ENCODE measurements around the gene TUBB6. TPM values are rescaled to one million over a fixed set of nuclear protein-coding genes. Genes with fewer than 3 reads are reported as not detected.
A peak's percentile ranks its signal among the peaks of the same experiment; 100 is the strongest.

Gene TUBB6
- total RNA-seq, 1 experiment from 2014 or later: 87.1 TPM

DNA sequence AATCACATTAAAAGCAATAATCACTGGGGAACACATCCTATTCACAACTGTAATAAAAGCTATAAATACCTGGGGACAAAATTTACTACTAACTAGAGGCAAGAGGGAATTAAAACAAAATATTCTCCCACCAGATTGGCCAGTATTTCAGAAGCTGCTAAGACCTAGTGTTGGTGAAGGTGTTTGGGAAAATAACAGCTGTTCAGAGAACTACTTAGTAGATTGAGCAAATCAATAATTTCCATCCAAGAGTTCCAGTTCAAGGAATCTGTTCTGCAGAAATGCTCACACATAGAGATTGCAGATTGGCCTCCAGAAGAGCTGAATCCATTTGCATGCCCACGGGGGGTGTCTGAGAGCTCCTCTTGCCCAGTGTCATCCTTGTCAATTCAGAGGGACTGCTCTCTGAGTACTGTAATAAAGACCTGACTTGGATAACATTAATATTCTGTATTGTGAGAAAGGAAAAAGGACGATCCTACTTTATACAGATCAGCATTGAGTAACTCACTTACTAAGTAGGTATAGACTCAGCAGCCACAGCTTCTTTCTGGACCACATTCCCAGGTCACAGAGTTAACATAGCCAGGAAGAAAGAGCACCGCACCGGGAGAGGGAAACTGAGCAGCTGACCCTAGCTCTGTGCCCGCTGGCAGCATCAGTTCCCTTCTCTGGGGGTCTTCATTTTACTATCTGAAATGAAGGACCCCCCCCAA, 5.6 kb downstream of the TUBB6 start:
- DNase-seq (ENCODE audit: extremely low read depth, low read depth): no peak

GRCh38 chr18:12314591-12315305, 6.7 kb downstream of the TUBB6 start:
- no peak for DNase-seq (ENCODE audit: extremely low read depth, low read depth)

DNA sequence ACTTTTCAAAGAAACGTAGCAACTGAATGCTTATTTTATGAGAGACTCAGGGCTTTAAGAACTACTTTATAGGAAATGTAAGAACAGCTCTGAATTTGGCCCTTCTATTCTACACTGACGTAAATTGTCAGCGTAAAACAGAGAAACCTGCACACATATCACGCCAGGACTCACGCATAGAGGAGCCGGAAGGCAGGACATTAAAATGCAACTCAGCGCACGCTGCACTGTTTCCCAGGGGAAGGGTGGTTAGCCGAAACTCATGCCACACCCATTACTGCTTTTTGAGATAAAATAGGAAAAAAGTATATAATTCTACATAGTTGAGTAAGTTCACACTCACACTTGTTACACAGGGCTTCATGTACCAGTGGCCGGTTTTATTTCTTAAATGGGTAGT, 7.4 kb downstream of the TUBB6 start:
- no peak for DNase-seq (ENCODE audit: extremely low read depth, low read depth)

DNA sequence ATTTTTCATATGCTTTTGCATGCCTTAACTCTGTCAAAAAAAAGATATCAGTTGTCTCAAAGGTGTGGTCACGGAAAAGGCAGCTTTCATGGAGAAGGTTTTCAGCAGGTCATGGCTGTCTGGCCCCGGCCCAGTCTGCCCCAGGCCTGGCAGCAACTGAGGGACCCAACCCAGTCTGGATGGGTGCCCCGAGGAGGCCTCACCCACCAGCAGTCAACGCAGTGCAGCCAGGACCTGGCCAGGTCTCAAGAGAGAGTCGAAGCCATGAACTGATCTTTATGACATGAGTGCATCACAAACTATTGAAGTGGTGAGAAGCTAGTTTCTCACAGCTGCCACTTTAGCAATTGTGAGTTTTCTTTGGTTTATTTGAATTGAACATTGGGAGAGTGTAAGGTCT, 7.9 kb downstream of the TUBB6 start:
- DNase-seq (ENCODE audit: extremely low read depth, low read depth): no peak

- no peak for DNase-seq (ENCODE audit: extremely low read depth, low read depth)
These were observed 9.8 kb downstream of the TUBB6 start for GRCh38 chr18:12317664-12318333.

- no peak for DNase-seq (ENCODE audit: extremely low read depth, low read depth)
These were observed 10.3 kb downstream of the TUBB6 start for GRCh38 chr18:12318334-12318697.

DNA sequence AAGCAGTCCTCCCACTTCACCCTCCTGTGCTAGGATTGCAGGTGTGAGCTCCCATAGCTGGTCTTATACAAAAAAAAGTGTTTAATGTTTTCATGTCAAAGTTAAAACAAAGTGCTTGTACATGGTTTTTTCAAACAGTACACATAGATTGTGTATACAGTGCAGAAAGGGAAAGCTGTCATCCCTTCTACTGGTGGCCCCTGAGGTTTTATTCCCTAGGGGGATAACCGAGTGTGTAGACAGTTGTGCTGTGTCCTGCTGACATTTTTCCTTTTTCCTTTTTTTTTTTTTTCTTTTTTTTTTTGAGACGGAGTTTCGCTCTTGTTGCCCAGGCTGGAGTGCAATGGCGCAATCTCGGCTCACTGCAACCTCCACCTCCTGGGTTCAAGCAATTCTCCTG, 10.8 kb downstream of the TUBB6 start:
- no peak for DNase-seq (ENCODE audit: extremely low read depth, low read depth)

- no peak for DNase-seq (ENCODE audit: extremely low read depth, low read depth)
These were observed 13.3 kb downstream of the TUBB6 start for GRCh38 chr18:12321333-12321732.

DNA sequence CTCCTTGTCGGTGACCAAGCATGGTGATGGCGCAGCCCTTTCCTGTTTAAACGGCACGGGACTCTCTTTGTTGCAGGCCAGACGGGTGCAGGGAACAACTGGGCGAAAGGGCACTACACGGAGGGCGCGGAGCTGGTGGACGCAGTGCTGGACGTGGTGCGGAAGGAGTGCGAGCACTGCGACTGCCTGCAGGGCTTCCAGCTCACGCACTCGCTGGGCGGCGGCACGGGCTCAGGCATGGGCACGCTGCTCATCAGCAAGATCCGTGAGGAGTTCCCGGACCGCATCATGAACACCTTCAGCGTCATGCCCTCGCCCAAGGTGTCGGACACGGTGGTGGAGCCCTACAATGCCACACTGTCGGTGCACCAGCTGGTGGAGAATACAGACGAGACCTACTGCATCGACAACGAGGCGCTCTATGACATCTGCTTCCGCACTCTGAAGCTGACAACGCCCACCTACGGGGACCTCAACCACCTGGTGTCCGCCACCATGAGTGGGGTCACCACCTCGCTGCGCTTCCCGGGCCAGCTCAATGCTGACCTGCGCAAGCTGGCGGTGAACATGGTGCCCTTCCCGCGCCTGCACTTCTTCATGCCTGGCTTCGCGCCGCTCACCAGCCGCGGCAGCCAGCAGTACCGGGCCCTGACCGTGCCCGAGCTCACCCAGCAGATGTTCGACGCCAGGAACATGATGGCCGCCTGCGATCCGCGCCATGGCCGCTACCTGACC, 17.1 kb downstream of the TUBB6 start:
- no peak for DNase-seq (ENCODE audit: extremely low read depth, low read depth)

GRCh38 chr18:12325726-12326245, 17.7 kb downstream of the TUBB6 start:
- DNase-seq (ENCODE audit: extremely low read depth, low read depth): no peak

- no peak for DNase-seq (ENCODE audit: extremely low read depth, low read depth)
These were observed 18.8 kb downstream of the TUBB6 start for GRCh38 chr18:12326711-12327460.

GRCh38 chr18:12327510-12328178, 19.6 kb downstream of the TUBB6 start:
- peak; percentile 56 for DNase-seq (ENCODE audit: extremely low read depth, low read depth)

DNA sequence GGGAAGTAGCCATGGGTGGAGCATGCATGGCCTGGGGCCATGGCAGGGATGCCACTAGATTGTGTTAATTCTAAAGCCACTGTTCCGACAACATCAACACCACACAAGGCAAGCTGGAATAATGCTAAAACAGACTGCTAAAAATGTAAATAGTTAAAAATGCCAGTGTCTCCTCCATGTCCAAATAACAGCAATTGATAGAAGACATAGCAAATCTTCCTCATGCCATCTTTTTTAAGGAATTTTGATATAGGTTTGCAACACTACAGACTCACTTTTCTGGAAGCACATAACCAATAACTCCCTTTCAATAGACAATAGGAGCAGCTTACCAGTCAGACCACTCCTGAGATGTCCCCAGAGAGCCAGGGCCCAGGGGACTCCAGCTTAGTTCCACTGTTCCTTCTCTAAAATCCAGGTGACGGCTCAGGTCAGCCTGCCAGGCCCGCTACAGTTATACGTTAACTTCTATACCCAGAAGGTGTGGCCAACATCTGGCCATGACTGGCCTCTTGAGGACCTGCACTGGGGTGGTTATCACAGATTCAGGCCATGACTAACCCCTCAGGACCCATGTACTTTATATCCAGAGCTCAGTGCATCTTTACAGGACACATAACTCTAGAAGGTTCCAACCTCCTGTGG, 20.3 kb downstream of the TUBB6 start:
- no peak for DNase-seq (ENCODE audit: extremely low read depth, low read depth)

- DNase-seq (ENCODE audit: extremely low read depth, low read depth): no peak
These were observed 21.2 kb downstream of the TUBB6 start for GRCh38 chr18:12329125-12329698.

- DNase-seq (ENCODE audit: extremely low read depth, low read depth): no peak
These were observed 22.7 kb downstream of the TUBB6 start for GRCh38 chr18:12330766-12331165.

DNA sequence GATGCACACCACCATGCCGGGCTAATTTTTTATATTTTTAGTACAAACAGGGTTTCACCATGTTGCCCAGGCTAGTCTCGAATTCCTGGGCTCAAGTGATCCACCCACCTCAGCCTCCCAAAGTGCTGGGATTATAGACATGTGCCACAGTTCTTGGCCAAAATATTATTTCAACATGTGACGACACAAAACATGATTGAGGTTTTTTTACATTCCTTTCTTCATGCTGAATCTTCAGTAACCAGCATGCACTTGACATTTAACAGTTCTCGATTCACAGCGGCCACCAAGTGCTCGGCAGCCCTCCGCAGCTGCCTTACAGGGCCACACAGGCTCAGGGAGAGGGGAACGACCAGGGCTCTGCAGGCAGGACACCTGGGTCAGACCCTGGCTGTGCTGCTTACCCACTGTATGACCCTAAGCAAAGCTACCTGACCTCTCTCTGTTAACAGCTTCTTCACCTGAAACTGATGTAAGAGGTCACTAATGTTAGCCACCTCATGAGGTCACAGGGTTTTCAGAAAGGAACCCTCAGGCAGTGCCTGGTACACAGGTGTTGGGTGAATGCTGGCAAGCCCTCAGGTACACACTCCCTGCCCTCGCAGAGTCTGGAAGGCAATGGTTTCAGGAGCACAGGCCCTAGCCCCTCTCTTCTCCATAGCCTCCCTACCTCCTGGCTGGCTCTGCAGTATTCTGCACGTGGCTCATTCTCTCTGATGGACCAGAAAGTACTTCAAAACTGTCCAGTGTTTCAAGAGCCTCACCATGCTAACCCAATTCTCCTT, 25.7 kb downstream of the TUBB6 start:
- DNase-seq (ENCODE audit: extremely low read depth, low read depth): no peak

DNA sequence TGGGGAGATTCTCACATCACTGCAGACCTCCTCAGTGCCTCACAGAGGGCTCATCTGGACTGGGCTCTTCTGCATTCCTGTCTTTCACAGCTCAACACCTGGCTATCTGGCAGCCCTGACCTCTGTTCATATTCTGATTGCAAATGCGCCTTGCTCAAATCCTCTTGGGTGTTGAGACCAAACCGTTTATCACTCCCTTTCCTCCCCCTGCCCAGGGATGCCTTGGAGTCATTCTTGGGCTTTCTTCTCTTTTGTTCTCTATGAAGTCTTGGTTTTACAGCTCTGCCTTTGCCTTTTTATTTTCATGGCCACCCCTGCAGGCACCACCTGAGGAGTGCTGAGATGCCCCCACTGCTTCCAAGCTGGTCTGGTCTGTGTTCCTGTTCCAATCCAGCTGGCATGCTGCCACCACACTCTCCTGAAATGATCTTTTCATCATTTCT, 26.3 kb downstream of the TUBB6 start:
- no peak for DNase-seq (ENCODE audit: extremely low read depth, low read depth)

GRCh38 chr18:12334863-12335262, 26.8 kb downstream of the TUBB6 start:
- no peak for DNase-seq (ENCODE audit: extremely low read depth, low read depth)
